T-helper 2 cell treated with Interferon-gamma antibody and Interleukin-4, amounts not matched to agents 5 μg/mL and 100 μg/mL, for 36 hours (primary cell): Measurements from ENCODE around the gene ITLN1.

Source experiments
- DNase-seq: peaks from one replicate; pipeline ENCODE4 v3.0.0; 2021; ENCODE audit warnings: low spot score
- H3K27ac Mint-ChIP-seq: one replicate; pipeline ENCODE4 v1.8.0; 2021; ENCODE audit warnings: mild to moderate bottlenecking, mixed read lengths
- H3K27me3 Mint-ChIP-seq: one replicate; pipeline ENCODE4 v1.8.0; 2021; ENCODE audit warnings: low read depth, mixed read lengths
- H3K36me3 Mint-ChIP-seq: one replicate; pipeline ENCODE4 v1.8.0; 2021; ENCODE audit warnings: low read depth, mixed read lengths
- H3K4me1 Mint-ChIP-seq: one replicate; pipeline ENCODE4 v1.8.0; 2021; ENCODE audit warnings: low read depth, mixed read lengths
- H3K4me3 Mint-ChIP-seq: one replicate; pipeline ENCODE4 v1.8.0; 2022; ENCODE audit warnings: mild to moderate bottlenecking, moderate library complexity, mixed read lengths
- H3K9me3 Mint-ChIP-seq: one replicate; pipeline ENCODE4 v1.8.0; 2021; ENCODE audit warnings: mixed read lengths

ITLN1 gene

DNA sequence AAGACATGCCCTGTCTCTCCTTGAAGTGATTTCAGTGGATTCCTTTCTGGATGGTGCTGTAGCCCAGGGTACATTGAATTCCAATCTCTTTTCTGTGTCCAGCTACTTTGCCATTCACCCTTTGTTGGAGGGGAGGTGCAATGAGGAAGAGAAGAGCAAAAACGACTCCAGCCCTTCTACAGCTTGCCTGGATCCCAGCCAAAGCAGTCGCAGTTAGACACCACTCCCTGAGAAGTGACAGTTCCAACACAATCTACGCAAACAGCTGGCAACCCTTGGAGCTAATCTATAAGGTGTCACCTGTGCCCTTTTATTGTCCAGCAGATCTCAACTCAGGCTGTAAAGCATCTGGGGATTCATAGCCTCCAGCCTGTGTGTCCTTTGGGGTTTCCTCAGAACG lies 26.9 kb downstream of the ITLN1 start:
- Mint-ChIP-seq H3K27me3 (peaks cover 2% of the 10 kb centered on the region), H3K36me3 (no peaks in the 10 kb centered on the region), H3K4me3 (no peak overlapping the region), H3K27ac (no peak overlapping the region), H3K4me1 (peaks cover 17% of the 10 kb centered on the region), H3K9me3 (no peaks in the 10 kb centered on the region)
- DNase-seq: no peak

DNA sequence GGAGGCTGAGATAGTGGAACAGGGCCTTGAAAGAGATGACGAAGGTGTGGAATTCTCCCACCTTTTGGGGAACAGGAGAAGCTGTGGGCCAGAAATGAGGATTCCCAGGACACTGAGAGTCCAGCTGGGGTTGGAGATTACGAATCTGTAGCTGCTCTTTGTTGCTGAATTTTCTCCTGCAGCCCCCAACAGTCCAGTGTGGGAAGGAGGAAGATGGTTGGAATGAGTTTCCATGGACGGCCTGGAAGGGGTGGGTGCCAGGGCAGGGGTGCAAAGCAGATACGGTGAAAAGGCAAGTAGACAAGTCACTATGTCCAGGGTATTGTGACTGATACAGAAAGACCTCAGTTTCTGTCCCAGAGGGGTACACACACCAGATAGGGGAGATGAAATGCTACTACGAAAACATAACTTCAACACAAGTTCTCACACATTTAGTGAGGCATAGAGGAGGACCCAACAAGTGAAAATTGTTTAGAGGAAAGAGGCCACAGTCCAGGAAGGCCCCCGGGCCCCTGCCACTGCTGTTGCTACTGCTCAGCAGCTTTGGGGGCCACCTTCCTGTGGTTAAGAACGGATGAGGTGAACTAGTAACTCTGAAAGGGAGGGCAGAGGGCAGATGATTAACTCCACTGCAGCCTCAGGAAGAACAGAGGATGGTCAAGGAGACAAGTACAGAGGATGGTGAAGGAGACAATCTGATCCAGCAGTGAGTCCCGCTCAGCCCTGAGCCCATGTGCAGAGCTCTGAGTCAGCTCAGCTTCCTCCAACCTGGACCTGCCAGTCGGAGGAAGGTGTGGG lies 29.6 kb downstream of the ITLN1 start:
- no peaks in the 10 kb centered on the region for H3K4me1 Mint-ChIP-seq
- no peaks in the 10 kb centered on the region for H3K36me3 Mint-ChIP-seq
- H3K27ac Mint-ChIP-seq: no peak overlapping the region
- no peak for DNase-seq
- H3K27me3 Mint-ChIP-seq: no peaks in the 10 kb centered on the region
- no peak overlapping the region for H3K4me3 Mint-ChIP-seq
- no peaks in the 10 kb centered on the region for H3K9me3 Mint-ChIP-seq

DNA sequence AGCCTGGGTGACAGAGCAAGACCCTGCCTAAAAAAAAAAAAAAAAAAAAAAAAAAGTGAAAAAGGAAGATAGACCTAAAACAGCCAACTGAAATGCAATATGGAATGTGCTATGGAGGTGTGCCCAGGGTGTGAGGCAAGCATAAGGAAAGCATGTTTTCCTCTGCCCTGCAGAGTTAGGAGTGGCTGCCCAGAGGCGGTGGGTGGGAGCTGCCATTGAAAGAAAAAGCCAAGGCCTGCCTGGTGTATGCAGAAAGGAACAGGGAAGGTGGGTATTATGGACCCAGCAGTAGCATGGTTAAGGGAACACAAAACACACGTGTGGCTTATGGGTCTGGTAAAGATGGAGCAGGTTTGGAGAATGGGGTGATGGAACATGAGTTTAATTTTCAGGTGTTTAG lies 31.2 kb downstream of the ITLN1 start:
- H3K27ac Mint-ChIP-seq: no peak overlapping the region

DNA sequence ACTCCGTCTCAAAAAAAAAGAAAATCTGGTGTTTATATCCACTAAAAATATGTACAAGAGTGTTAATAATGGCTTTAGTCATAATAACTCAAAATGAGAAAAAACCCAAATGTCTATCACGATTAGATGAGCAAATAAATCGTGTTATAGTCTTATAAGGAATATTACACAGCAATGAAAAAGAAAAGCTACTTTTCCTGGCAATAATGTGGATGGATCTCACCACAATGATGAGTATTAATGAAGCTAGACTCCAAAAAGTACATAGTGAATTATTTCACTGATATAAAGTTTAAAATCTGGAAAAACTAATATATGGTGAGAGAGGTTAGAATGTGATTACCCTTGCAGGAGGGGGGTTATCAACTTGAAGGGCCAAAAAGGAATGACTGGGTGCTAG lies 32.0 kb downstream of the ITLN1 start:
- no peak for DNase-seq

More for the DNA sequence above, 31.2 kb downstream of the ITLN1 start:
- DNase-seq: no peak
- H3K4me1 Mint-ChIP-seq: no peaks in the 10 kb centered on the region
- H3K4me3 Mint-ChIP-seq: no peak overlapping the region
- H3K27me3 Mint-ChIP-seq: peaks cover 7% of the 10 kb centered on the region
- H3K36me3 Mint-ChIP-seq: peaks cover 2% of the 10 kb centered on the region
- no peaks in the 10 kb centered on the region for H3K9me3 Mint-ChIP-seq

DNA sequence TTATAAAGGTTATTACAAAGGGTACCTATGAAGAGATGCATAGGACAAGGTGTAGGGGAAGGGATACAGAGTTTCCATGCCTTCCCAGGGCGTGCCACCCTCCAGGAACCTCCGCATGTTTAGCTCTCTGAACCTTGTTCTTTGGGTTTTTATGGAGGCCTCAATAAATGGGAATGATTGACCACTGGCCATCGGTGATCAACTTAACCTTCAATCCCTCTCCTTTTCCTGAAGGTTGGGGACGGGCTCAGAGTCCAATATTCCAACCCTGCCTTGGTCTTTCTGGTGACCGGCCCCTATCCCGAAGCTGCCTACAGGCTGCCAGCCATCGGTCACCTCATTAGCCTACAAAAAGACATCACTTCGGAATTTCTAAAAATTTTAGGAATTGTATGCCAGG lies 34.0 kb downstream of the ITLN1 start:
- Mint-ChIP-seq H3K36me3 (peaks cover 2% of the 10 kb centered on the region), H3K9me3 (no peaks in the 10 kb centered on the region), H3K4me3 (no peak overlapping the region), H3K27me3 (peaks cover 23% of the 10 kb centered on the region), H3K27ac (no peak overlapping the region), H3K4me1 (no peaks in the 10 kb centered on the region)
- no peak for DNase-seq

More for the DNA sequence above, 32.0 kb downstream of the ITLN1 start:
- H3K27me3 Mint-ChIP-seq: peaks cover 11% of the 10 kb centered on the region
- no peak overlapping the region for H3K27ac Mint-ChIP-seq
- H3K9me3 Mint-ChIP-seq: no peaks in the 10 kb centered on the region
- H3K4me3 Mint-ChIP-seq: no peak overlapping the region
- peaks cover 2% of the 10 kb centered on the region for H3K36me3 Mint-ChIP-seq
- no peaks in the 10 kb centered on the region for H3K4me1 Mint-ChIP-seq

DNA sequence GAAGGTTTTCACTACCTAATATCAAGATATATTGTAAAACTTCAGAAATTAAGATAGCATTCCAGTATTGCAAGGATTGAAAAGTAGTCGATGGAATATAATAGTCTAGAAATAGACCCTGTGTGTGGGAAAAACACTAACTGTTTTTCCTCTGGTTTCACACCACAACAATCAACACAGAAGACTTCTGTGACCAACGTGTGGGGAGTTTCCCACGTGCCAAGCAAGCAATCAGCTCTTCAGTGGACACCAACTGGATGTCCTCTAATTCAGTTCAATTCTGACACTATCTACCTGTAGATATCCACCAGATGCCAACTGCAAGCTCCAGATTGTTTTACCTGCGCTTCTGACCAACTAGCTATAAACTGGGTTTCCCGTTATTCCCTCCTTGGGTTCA lies 34.4 kb downstream of the ITLN1 start:
- Mint-ChIP-seq H3K27me3 (peaks cover 26% of the 10 kb centered on the region), H3K27ac (no peak overlapping the region), H3K4me1 (no peaks in the 10 kb centered on the region), H3K36me3 (peaks cover 2% of the 10 kb centered on the region), H3K4me3 (no peak overlapping the region), H3K9me3 (no peaks in the 10 kb centered on the region)
- no peak for DNase-seq

DNA sequence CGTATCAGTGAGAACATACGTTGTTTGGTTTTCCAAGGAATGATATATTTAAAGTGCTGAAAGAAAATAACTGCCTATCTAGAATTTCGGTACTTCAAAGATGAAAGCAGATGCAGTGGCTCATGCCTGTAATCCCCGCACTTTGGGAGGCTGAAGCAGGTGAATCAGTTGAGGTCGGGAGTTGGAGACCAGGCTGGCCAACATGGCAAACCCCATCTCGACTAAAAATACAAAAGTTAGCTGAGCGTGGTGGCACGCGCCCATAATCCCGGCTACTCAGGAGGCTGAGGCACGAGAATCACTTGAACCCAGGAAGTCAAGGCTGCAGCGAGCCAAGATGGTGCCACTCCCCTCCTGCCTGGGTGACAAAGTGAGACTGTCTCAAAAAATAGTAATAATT lies 38.7 kb downstream of the ITLN1 start:
- Mint-ChIP-seq H3K36me3 (peaks cover 4% of the 10 kb centered on the region), H3K9me3 (peaks cover 5% of the 10 kb centered on the region), H3K27me3 (peaks cover 33% of the 10 kb centered on the region), H3K4me3 (no peak overlapping the region), H3K27ac (no peak overlapping the region), H3K4me1 (peaks cover 12% of the 10 kb centered on the region)
- no peak for DNase-seq

DNA sequence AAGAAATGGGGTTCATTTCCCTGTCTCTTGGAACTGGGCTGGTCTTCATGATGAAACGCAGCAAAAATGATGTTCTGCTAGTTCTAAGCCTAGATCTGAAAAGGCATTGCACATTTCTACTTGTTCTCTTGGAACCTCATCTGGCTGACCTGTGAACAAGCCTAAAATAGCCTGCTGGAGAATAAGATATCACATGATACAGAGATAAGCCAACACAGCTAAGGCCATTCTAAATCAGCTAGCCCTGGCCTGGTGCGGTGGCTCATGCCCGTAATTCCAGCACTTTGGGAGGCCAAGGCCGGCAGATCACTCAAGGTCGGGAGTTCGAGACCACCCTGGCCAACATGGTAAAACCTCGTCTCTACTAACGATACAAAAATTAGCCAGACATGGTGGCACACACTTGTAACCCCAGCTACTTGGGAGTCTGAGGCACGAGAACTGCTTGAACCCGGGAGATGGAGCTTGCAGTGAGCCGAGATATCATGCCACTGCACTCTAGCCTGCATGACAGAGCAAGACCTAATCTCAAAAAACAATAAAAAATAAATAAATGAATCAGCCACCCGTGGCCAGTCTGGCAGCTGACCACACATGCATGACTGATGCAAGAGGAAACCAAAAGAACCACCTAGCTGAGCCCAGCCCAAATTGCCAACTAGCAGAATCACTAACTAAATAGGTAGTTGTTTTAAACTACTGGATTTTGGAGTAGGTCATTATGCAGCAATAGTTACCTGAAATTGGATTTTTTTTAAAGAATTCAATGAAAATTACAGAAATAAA lies 40.3 kb downstream of the ITLN1 start:
- no peak for DNase-seq
- H3K4me3 Mint-ChIP-seq: no peak overlapping the region
- peaks cover 5% of the 10 kb centered on the region for H3K9me3 Mint-ChIP-seq
- peaks cover 14% of the 10 kb centered on the region for H3K4me1 Mint-ChIP-seq
- H3K27ac Mint-ChIP-seq: no peak overlapping the region
- peaks cover 32% of the 10 kb centered on the region for H3K27me3 Mint-ChIP-seq
- peaks cover 6% of the 10 kb centered on the region for H3K36me3 Mint-ChIP-seq

DNA sequence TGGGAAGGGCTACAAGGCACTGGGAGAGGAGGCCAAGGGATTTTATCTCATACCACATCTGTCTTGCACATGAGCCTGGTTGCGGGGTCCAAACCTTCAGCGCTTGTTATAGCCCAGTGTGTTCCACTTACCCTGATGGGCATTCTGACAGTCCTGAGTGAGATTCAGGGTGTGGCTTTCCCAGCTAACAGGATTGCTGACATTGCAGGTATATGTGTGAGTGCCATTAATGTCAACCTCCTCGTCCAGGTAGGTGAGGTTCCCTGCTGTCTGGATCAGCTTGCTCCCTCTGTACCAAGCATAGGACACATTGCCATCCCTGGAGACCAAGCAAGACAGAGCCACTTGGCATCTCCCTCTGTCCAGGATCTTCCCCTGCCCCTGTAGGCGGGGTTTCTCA lies 43.9 kb downstream of the ITLN1 start:
- H3K27ac Mint-ChIP-seq: no peak overlapping the region
- H3K27me3 Mint-ChIP-seq: peaks cover 10% of the 10 kb centered on the region
- no peak overlapping the region for H3K4me3 Mint-ChIP-seq
- peaks cover 5% of the 10 kb centered on the region for H3K9me3 Mint-ChIP-seq
- no peak for DNase-seq
- H3K4me1 Mint-ChIP-seq: peaks cover 43% of the 10 kb centered on the region
- peaks cover 5% of the 10 kb centered on the region for H3K36me3 Mint-ChIP-seq

DNA sequence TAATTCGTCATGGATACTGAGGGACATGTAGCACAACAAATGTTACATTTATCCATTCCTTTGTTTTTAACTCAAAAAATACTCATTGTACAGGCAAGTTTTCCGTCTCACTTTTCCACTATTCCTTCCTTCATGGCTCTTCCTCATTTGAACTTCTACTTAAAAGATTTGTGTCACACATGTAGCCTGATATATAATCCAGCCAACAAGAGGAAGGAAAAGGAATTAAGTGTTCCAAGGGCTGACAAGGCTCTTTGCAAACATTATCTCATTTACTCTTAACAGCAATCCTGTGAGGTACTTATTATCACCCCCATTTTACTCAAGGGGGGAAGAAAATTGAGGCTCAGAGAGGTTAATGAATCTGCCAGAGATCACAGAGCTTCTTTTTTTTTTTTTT lies 45.2 kb downstream of the ITLN1 start:
- Mint-ChIP-seq H3K36me3 (peaks cover 2% of the 10 kb centered on the region), H3K4me3 (no peak overlapping the region), H3K9me3 (no peaks in the 10 kb centered on the region), H3K27ac (peak overlapping the region; percentile 9), H3K27me3 (peaks cover 3% of the 10 kb centered on the region), H3K4me1 (peaks cover 49% of the 10 kb centered on the region)
- DNase-seq: no peak

DNA sequence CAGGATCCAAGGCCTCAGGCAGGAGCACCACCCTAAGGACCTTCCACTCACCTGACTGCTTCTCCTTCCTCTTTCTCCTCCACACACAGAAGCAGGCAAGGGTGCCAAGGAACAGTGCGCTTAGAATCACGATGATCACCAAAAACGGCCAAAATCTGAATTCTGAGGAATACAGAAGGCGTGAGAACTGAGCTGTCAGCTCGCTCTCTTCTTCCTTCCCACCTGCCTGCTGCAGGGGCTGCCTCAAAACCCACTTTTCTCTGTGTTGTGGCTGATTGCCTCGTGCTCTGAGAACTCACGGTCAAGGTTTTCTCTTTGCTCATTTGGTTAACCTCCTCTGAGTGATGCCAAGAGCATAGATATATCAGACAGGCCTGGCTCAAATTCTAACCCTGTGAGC lies 46.1 kb downstream of the ITLN1 start:
- Mint-ChIP-seq H3K9me3 (no peaks in the 10 kb centered on the region), H3K4me3 (peak overlapping the region; percentile 76), H3K36me3 (peaks cover 2% of the 10 kb centered on the region), H3K27ac (peak overlapping the region; percentile 97), H3K4me1 (peaks cover 49% of the 10 kb centered on the region), H3K27me3 (peaks cover 3% of the 10 kb centered on the region)
- no peak for DNase-seq

DNA sequence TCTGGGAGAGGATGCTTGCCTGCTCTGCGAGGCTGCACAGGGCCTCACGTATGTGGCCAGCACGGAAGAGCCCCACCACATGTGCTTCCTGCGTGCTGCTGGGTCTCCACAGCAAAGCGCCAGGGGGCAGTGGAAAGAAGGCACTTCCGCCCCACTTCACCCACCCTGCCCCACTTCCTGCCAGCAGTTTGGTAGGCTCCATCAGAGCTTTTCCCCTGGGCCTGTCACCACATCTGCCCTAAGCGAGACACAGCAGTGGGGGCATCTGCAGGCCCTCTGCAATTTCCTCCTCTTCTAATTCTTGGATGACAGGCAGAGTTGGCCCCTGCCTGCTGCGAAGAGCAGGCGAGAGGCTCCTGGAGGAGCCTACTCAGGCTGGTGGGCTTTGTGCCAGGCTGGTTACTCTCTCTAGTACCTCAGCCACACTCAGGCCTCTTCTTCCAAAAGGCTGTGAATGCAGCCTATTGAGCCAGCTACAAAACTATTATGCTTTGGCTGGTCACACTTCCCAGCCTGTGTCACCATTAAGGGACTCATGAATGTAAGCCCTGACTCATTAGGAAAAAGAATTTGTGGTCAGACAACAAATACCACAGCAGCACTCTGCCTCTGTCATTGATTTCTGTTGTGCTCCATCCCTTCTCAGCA lies 47.3 kb downstream of the ITLN1 start:
- Mint-ChIP-seq H3K36me3 (peaks cover 2% of the 10 kb centered on the region), H3K27me3 (no peaks in the 10 kb centered on the region), H3K4me3 (peak overlapping the region; percentile 76), H3K27ac (peak overlapping the region; percentile 97), H3K9me3 (no peaks in the 10 kb centered on the region), H3K4me1 (peaks cover 51% of the 10 kb centered on the region)
- peak; percentile 76 for DNase-seq

DNA sequence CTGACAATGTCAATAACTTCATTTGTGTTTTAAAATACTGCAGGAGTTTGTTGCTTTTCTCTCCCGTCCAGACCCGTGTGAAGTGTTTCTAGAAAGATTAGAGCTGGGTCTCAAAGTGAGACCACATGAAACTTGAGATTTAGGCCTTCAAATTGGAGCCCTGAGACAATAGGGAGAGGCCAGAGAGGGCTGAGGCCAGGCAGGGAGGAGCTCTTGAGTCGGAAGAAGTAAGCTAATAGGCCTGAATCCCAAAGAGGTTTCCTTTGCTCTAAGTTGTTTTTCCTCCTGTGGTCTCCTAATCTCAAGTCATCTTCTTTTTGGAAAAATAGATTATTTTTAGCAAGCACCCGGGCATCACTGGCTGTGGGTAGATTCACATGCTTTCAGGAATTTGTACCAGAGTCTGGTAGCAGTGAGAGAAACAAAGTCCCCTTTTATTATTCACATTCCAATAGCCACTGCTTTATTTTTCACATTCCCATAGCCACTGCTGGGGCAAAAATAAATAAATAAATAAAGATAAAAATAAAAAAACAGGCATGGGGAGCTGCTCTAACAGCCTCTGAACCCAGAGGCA lies 47.9 kb downstream of the ITLN1 start:
- DNase-seq: no peak

DNA sequence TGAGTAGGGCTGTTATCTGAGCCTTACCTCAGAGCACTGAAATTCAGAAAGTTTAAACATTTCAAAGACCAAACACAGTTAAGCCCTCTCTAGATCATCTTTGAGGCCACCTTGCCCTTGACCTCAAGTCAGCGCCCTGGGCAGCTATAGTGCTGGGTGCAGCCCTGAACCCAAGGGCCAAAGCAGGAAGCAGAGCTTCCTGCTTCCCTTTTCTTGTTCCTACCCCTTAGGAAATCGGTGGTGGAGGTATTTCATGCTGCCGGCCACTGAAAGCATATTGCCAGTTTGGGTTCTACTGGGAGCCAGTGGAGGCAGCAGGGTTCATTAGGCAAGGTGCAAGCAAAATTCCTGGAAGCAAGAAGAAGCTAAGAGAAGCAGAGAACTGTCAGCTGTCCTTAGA lies 48.4 kb downstream of the ITLN1 start:
- Mint-ChIP-seq H3K36me3 (peaks cover 2% of the 10 kb centered on the region), H3K4me1 (peaks cover 49% of the 10 kb centered on the region), H3K27ac (peak overlapping the region; percentile 89), H3K27me3 (no peaks in the 10 kb centered on the region), H3K9me3 (no peaks in the 10 kb centered on the region), H3K4me3 (peak overlapping the region; percentile 46)
- no peak for DNase-seq

More for the DNA sequence above, 47.9 kb downstream of the ITLN1 start:
- peak overlapping the region; percentile 46 for H3K4me3 Mint-ChIP-seq
- no peaks in the 10 kb centered on the region for H3K9me3 Mint-ChIP-seq
- peaks cover 49% of the 10 kb centered on the region for H3K4me1 Mint-ChIP-seq
- H3K27me3 Mint-ChIP-seq: no peaks in the 10 kb centered on the region
- peaks cover 2% of the 10 kb centered on the region for H3K36me3 Mint-ChIP-seq
- H3K27ac Mint-ChIP-seq: peak overlapping the region; percentile 97
